Natural killer cell (primary cell): ENCODE results near the gene ZNF354C. TPM values are rescaled to one million over a fixed set of nuclear protein-coding genes. Genes with fewer than 3 reads are reported as not detected.
"Not testable (repeated sequence)": the region's sequence is repeated elsewhere in the genome, so short reads cannot be mapped to it uniquely, and the experiment has no call there.

ENCODE experiments used
- ATAC-seq, 3 donors: fragments of 150-1000 bp in 2 of 3; fragments of 200-7000 bp in 1 of 3; cut with Tn5 transposase; 1 replicate in 1 of 3; 2 replicates in 2 of 3; pipeline ENCODE4 v1.10.0; 2021; ENCODE audit warnings: mild to moderate bottlenecking in 2 of 3, moderate library complexity in 2 of 3
- DNase-seq, 2 donors: peaks; one replicate each; pipeline versions ENCODE4 v3.0.0 to v3.0.0-alpha.2; 2013 to 2021; ENCODE audit warnings: mixed read lengths in 1 of 2
- H3K27ac ChIP-seq: one replicate; pipeline ENCODE4 v1.5.1; 2013; ENCODE audit warnings: mild to moderate bottlenecking, low read length
- H3K27me3 ChIP-seq: one replicate; pipeline ENCODE4 v1.6.1; 2013; ENCODE audit warnings: low read length; ENCODE audit not compliant: control insufficient read depth, insufficient read depth
- H3K36me3 ChIP-seq: one replicate; pipeline ENCODE4 v1.6.1; 2013; ENCODE audit warnings: low read length; ENCODE audit not compliant: control insufficient read depth, insufficient read depth
- H3K4me1 ChIP-seq: one replicate; pipeline ENCODE4 v1.6.1; 2013; ENCODE audit warnings: low read length; ENCODE audit not compliant: control insufficient read depth, insufficient read depth
- H3K4me3 ChIP-seq: one replicate; pipeline ENCODE4 v1.5.1; 2013; ENCODE audit warnings: low read length
- H3K9me3 ChIP-seq: one replicate; pipeline ENCODE4 v1.6.1; 2013; ENCODE audit warnings: low read length; ENCODE audit not compliant: control insufficient read depth, insufficient read depth
- H3K27ac Mint-ChIP-seq, 2 donors: one replicate each; pipeline ENCODE4 v1.8.0; 2022; ENCODE audit warnings: mild to moderate bottlenecking in 2 of 2, mixed read lengths in 2 of 2, moderate library complexity in 1 of 2
- H3K27me3 Mint-ChIP-seq, 2 donors: one replicate each; pipeline ENCODE4 v1.8.0; 2022; ENCODE audit warnings: low read depth in 2 of 2, mixed read lengths in 2 of 2
- H3K36me3 Mint-ChIP-seq: one replicate; pipeline ENCODE4 v1.8.0; 2022; ENCODE audit warnings: mixed read lengths
- H3K4me1 Mint-ChIP-seq, 2 donors: one replicate each; pipeline ENCODE4 v1.8.0; 2022; ENCODE audit warnings: mixed read lengths in 2 of 2
- H3K4me3 Mint-ChIP-seq: one replicate; pipeline ENCODE4 v1.8.0; 2022; ENCODE audit warnings: mild to moderate bottlenecking, moderate library complexity, mixed read lengths
- H3K9me3 Mint-ChIP-seq, 2 donors: one replicate each; pipeline ENCODE4 v1.8.0; 2022; ENCODE audit warnings: mixed read lengths in 2 of 2
- CTCF ChIP-seq: fragments of 200-600 bp; IDR thresholded peaks from one replicate; pipeline ENCODE4 v1.8.0; 2022; ENCODE audit warnings: antibody characterized with exemption
- WGBS: methylation state at CpG from one replicate; pipeline ENCODE4 v1.1.7; 2013; ENCODE audit warnings: missing lambda C conversion rate; ENCODE audit not compliant: insufficient coverage; 5-methylcytosine and 5-hydroxymethylcytosine counted together
- intact Hi-C: fragments of 100-400 bp; cut with micrococcal nuclease; formaldehyde crosslinking; loops from one replicate; pipeline ENCODE4 v1.14.2; 2022
- total RNA-seq, 4 donors: library from RNA; stranded (reverse); fragments of 120-200 nt in 1 of 4; gene quantifications; one replicate each; pipeline versions ENCODE4 v1.2.3 to v1.2.4, GENCODE V29; 2013 to 2022

The ZNF354C gene
- total RNA-seq, 3 donors from 2014 or later (not counting 1 experiment from before 2014, with no cell fraction given) = 4.0 to 7.4 (median 4.9) TPM

GRCh38 chr5:179079165-179079987, 19.2 kb downstream of the ZNF354C start:
- no peaks in the 10 kb centered on the region for H3K27me3 Mint-ChIP-seq
- intact Hi-C loops = no loop called here
- Histone ChIP-seq H3K9me3 (peaks cover 56% of the 10 kb centered on the region), H3K27me3 (no peaks in the 10 kb centered on the region), H3K27ac (no peak overlapping the region), H3K4me3 (no peak overlapping the region), H3K4me1 (no peaks in the 10 kb centered on the region), H3K36me3 (peaks cover 36% of the 10 kb centered on the region)
- no peaks in the 10 kb centered on the region for H3K4me1 Mint-ChIP-seq
- no peak for TF ChIP-seq CTCF
- H3K4me3 Mint-ChIP-seq = no peak overlapping the region
- H3K27ac Mint-ChIP-seq = no peak overlapping the region
- H3K9me3 Mint-ChIP-seq = peaks cover 27 to 41% of the 10 kb centered on the region in 2 donors
- ATAC-seq = no peak
- H3K36me3 Mint-ChIP-seq = peaks cover 74% of the 10 kb centered on the region
- WGBS = 98% methylated on average over 8 of the region's 11 CpGs
- no peak for DNase-seq

GRCh38 chr5:179080724-179081123, 20.6 kb downstream of the ZNF354C start:
- no peak overlapping the region for H3K27ac ChIP-seq
- Mint-ChIP-seq H3K27me3 (no peaks in the 10 kb centered on the region), H3K4me1 (no peaks in the 10 kb centered on the region), H3K27ac (no peak overlapping the region), H3K9me3 (peaks cover 29 to 42% of the 10 kb centered on the region in 2 donors), H3K36me3 (peaks cover 77% of the 10 kb centered on the region), H3K4me3 (no peak overlapping the region)
- no peak for TF ChIP-seq CTCF
- H3K4me1 ChIP-seq = no peaks in the 10 kb centered on the region
- H3K4me3 ChIP-seq = no peak overlapping the region
- WGBS = 89% methylated on average over 4 of the region's 4 CpGs
- no peaks in the 10 kb centered on the region for H3K27me3 ChIP-seq
- no peak for DNase-seq
- no peak for ATAC-seq
- intact Hi-C loops = no loop called here
- H3K36me3 ChIP-seq = peaks cover 33% of the 10 kb centered on the region
- H3K9me3 ChIP-seq = peaks cover 55% of the 10 kb centered on the region

- peaks cover 33% of the 10 kb centered on the region for H3K9me3 ChIP-seq
- H3K9me3 Mint-ChIP-seq = peaks cover 22 to 33% of the 10 kb centered on the region in 2 donors
Observed at GRCh38 chr5:179089502-179089901, 29.3 kb downstream of the ZNF354C start.

GRCh38 chr5:179101282-179101681, 41.1 kb downstream of the ZNF354C start:
- H3K4me3 Mint-ChIP-seq, H3K27ac Mint-ChIP-seq, H3K27me3 Mint-ChIP-seq, intact Hi-C loops, DNase-seq, H3K27me3 ChIP-seq, H3K4me3 ChIP-seq, H3K4me1 ChIP-seq, ATAC-seq, H3K9me3 Mint-ChIP-seq, H3K4me1 Mint-ChIP-seq, H3K36me3 ChIP-seq, H3K27ac ChIP-seq: not testable (repeated sequence)
- 99% methylated on average over 13 of the region's 17 CpGs for WGBS
- H3K36me3 Mint-ChIP-seq = peaks cover 15% of the 10 kb centered on the region
- peaks cover 25% of the 10 kb centered on the region for H3K9me3 ChIP-seq

More at GRCh38 chr5:179089502-179089901, 29.3 kb downstream of the ZNF354C start:
- H3K27ac ChIP-seq = no peak overlapping the region
- intact Hi-C loops = no loop called here
- ATAC-seq (no peak), DNase-seq (no peak)
- peaks cover 57% of the 10 kb centered on the region for H3K36me3 Mint-ChIP-seq
- H3K36me3 ChIP-seq = no peaks in the 10 kb centered on the region
- H3K27me3 Mint-ChIP-seq = no peaks in the 10 kb centered on the region
- H3K4me1 ChIP-seq = no peaks in the 10 kb centered on the region
- no peaks in the 10 kb centered on the region for H3K27me3 ChIP-seq
- H3K4me3 Mint-ChIP-seq = no peak overlapping the region
- no peak for TF ChIP-seq CTCF
- H3K4me1 Mint-ChIP-seq = no peaks in the 10 kb centered on the region
- 66% methylated on average over 2 of the region's 2 CpGs for WGBS
- H3K4me3 ChIP-seq = no peak overlapping the region
- H3K27ac Mint-ChIP-seq = no peak overlapping the region
